Measurements from ENCODE around the gene CDC27. TPM values are rescaled to one million over a fixed set of nuclear protein-coding genes. Genes with fewer than 3 reads are reported as not detected.

Gene CDC27
- total RNA-seq, 1 experiment from 2014 or later, result 191 TPM

DNA sequence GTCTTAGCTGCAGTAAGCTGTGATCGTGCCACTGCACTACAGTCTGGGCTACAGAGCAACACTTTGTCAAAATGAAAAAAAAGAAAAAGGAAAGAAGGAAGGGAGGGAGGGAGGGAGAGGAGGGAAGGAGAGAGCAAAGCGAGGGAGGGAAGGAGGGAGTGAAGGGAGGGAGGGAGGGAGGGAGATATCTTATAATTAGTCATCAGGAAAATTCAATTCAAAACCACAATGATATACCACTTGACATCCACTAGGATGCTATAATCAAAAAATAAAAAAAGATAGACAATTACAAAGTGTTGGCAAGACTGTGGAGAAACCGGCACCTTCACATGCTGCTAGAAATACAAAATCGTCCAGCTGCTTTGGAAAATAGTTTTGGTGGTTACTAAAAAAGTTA, 93.8 kb downstream of the CDC27 start:
- no peak overlapping the region for H3K4me3 ChIP-seq (replicated peaks in 1 of 2; ENCODE audit: low read depth in 1 of 2, low read length in 2 of 2)
- no peak overlapping the region for H3K27ac ChIP-seq (ENCODE audit: low read depth, low read length)
- CTCF ChIA-PET, result no interaction called here
- no peaks in the 10 kb centered on the region for H3K9me2 ChIP-seq (ENCODE audit: insufficient read depth)
- no peak overlapping the region for H3K9ac ChIP-seq (ENCODE audit: low read length)
- POLR2A ChIA-PET, result no interaction called here
- peaks cover 32% of the 10 kb centered on the region for H3K79me2 ChIP-seq (ENCODE audit: insufficient read depth, low read length)
- no peak for ATAC-seq
- RAD21 ChIA-PET (ENCODE audit: low non-redundant PET in 1 of 2, low total read pairs in 2 of 2, uncharacterized antibody in 2 of 2, unreplicated experiment in 2 of 2), result no interaction called here
- no peaks in the 10 kb centered on the region for H4K20me1 ChIP-seq (ENCODE audit: insufficient read depth)
- intact Hi-C loops (cut with micrococcal nuclease), result no loop called here
- 0 out of 4 replicates have a peak, but pooled peaks cover 0 to 5% of the 10 kb centered on the region in 2 experiments for H3K9me3 ChIP-seq (ENCODE audit: control insufficient read depth in 1 of 2, insufficient read depth in 1 of 2, low read depth in 1 of 2, low read length in 2 of 2)
- no peak overlapping the region for H2AFZ ChIP-seq (ENCODE audit: low read depth, low read length, poor library complexity, severe bottlenecking)
- TF ChIP-seq EZH2 (IDR thresholded peaks at IDR 0.05) (no peak), SRF (IDR thresholded peaks at IDR 0.05; ENCODE audit: low read depth) (no peak), SP1 (IDR thresholded peaks at IDR 0.05; ENCODE audit: low read depth) (no peak), RAD21 (IDR thresholded peaks at IDR 0.05; ENCODE audit: low read depth) (no peak), ZFX (IDR thresholded peaks at IDR 0.05) (no peak), CBX3 (IDR thresholded peaks at IDR 0.05; ENCODE audit: low read depth) (no peak), MAX (IDR thresholded peaks at IDR 0.05) (no peak), POLR2AphosphoS5 (IDR thresholded peaks at IDR 0.05; ENCODE audit: low read depth, low read length) (no peak), REST (IDR thresholded peaks at IDR 0.05; ENCODE audit: low read depth) (no peak), JUND (IDR thresholded peaks at IDR 0.05) (no peak), SIN3A (IDR thresholded peaks at IDR 0.05; ENCODE audit: low read depth) (no peak), ELF1 (IDR thresholded peaks at IDR 0.05; ENCODE audit: borderline replicate concordance, low read depth) (no peak)
- TF ChIP-seq, protein P1, sequence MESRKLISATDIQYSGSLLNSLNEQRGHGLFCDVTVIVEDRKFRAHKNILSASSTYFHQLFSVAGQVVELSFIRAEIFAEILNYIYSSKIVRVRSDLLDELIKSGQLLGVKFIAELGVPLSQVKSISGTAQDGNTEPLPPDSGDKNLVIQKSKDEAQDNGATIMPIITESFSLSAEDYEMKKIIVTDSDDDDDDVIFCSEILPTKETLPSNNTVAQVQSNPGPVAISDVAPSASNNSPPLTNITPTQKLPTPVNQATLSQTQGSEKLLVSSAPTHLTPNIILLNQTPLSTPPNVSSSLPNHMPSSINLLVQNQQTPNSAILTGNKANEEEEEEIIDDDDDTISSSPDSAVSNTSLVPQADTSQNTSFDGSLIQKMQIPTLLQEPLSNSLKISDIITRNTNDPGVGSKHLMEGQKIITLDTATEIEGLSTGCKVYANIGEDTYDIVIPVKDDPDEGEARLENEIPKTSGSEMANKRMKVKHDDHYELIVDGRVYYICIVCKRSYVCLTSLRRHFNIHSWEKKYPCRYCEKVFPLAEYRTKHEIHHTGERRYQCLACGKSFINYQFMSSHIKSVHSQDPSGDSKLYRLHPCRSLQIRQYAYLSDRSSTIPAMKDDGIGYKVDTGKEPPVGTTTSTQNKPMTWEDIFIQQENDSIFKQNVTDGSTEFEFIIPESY (IDR thresholded peaks at IDR 0.05; ENCODE audit: extremely low read depth, insufficient replicate concordance, low read length), result no peak
- TF ChIP-seq, protein P2, sequence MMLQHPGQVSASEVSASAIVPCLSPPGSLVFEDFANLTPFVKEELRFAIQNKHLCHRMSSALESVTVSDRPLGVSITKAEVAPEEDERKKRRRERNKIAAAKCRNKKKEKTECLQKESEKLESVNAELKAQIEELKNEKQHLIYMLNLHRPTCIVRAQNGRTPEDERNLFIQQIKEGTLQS (IDR thresholded peaks at IDR 0.05), result no peak
- TF ChIP-seq, protein P3, sequence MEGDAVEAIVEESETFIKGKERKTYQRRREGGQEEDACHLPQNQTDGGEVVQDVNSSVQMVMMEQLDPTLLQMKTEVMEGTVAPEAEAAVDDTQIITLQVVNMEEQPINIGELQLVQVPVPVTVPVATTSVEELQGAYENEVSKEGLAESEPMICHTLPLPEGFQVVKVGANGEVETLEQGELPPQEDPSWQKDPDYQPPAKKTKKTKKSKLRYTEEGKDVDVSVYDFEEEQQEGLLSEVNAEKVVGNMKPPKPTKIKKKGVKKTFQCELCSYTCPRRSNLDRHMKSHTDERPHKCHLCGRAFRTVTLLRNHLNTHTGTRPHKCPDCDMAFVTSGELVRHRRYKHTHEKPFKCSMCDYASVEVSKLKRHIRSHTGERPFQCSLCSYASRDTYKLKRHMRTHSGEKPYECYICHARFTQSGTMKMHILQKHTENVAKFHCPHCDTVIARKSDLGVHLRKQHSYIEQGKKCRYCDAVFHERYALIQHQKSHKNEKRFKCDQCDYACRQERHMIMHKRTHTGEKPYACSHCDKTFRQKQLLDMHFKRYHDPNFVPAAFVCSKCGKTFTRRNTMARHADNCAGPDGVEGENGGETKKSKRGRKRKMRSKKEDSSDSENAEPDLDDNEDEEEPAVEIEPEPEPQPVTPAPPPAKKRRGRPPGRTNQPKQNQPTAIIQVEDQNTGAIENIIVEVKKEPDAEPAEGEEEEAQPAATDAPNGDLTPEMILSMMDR (IDR thresholded peaks at IDR 0.05 in 2 of 3, conservative IDR thresholded peaks at IDR 0.05 in 1 of 3; ENCODE audit: borderline replicate concordance in 1 of 3, insufficient read depth in 1 of 3, low read depth in 2 of 3, low read length in 2 of 3), result no peak
- DNase-seq (ENCODE audit: low read depth, low spot score), result no peak
- H3K36me3 ChIP-seq (ENCODE audit: control insufficient read depth in 1 of 2, insufficient read depth in 2 of 2, low read length in 2 of 2), result no peaks in the 10 kb centered on the region
- BruUV-seq (replicated peaks), result no TSS peak
- H3K4me2 ChIP-seq (ENCODE audit: low read length), result no peak overlapping the region
- no peaks in the 10 kb centered on the region for H3K27me3 ChIP-seq (ENCODE audit: insufficient read depth, low read length)
- H3K4me1 ChIP-seq (ENCODE audit: control insufficient read depth in 1 of 2, insufficient read depth in 2 of 2, low read length in 2 of 2), result peaks cover 3 to 14% of the 10 kb centered on the region in 2 experiments; a peak in 2 of 4 replicates

Data from HCT116 (cell line).